Cortex of kidney (tissue), 1 donor: Measurements from ENCODE around the gene OLFM4.

Experiments used
- DNase-seq: peaks from one replicate; lab custom pipeline; 2025; lab: John Stamatoyannopoulos, UW

OLFM4 gene

DNA sequence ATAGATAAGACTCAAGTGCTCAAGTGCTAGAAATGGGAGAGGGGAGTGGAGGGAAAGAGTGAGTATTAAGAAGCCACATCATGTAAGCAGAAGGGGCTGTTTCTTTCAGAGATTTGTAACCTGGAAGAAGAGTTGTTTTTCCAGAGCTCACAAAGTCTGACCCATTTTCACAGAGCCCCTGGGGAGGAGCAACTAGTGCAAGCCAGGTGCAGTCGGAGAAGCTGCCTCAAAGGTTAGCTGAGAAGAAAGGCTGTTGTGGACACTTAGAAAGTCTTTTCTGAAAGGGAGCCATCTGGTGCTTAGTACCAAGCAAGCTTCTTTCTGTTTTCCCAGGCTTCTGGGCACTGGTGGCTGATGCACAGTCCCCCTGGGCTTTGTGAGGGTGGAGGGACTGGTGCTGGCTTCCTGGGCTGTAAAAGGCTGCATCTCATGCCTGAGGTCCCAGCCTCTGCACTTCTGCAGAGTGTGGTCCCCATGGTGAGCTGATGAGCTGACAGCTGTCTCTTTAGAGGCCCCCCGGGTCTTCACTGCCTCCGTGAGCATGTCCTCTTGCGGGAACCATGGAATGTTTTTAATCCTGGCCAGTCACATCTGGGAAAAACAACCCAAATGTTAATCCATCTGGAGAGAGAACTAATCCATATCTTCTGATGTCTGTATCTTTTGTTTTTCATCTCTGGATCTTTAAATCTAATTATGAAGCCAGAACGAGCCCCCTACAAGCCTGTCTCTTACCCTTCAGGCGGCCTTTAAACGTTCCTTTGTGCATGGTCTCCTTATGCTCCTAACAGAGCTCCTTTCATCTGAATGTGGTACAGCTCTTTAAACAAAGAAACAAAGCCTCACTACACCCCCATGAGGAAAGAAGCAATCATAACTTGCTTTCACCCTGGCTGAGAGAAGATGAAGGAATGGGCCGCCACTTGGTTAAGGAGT lies 40.2 kb downstream of the OLFM4 start:
- no peak for DNase-seq

DNA sequence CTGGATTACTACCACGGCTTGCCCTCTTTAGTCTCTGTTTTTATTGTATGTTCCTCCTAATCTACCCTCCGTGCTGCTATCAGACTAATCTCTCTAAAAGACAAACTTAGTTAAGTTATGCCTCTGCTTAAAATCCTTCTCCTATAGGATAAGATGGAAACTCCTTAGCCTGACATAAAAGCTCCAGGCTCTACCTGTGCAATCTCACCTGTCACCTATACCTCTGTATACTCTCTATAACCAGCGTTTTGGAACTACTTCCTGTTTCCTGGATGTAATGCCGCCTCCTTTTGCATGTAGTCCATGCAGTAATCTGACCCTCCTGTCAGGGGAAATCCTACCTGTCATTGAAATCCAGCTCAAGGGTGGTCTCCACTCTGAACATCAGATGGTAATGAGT lies 41.2 kb downstream of the OLFM4 start:
- no peak for DNase-seq

- no peak for DNase-seq
Measured at GRCh38 chr13:53073711-53074110, 45.1 kb downstream of the OLFM4 start.

DNA sequence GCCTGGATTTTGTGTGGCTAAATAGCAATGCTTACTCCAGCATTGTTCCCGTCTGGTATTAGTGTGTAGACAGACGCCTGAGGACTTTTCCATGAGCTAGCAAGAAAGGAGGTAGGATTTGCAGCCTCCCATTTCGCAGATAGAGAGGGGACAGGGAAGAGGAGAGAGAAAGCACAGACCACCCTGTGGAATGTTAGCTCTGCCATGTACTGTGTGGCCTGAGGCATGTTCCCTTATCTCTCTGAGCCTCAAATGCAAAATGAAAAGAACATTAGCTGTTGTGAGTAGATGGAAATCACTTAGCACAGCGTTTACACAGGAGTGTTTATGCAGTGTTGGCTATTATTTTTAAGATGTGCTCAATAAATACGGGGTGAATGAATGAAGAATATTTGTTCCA lies 45.5 kb downstream of the OLFM4 start:
- no peak for DNase-seq

GRCh38 chr13:53075356-53076041 lies 46.9 kb downstream of the OLFM4 start:
- DNase-seq: no peak

DNA sequence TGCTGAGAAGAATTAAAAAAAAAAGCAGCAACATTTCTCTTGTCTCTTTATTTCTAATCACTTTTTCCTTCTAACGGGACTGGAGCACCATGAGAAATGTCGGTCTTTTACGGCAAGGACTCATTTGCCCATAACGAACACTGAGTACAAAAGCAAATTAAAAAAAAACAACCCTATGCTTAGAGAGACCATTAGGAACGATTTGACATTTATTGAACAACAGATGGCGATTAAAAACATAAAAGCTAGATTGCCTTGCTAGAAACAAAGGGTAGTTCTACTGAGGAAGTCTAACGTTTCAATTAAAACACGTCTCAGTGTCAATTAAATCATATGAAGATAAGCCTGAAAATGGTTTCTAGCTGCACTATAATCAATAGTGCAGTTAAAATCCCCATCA lies 51.1 kb downstream of the OLFM4 start:
- DNase-seq: no peak

GRCh38 chr13:53088871-53089270 lies 60.3 kb downstream of the OLFM4 start:
- DNase-seq: no peak

- no peak for DNase-seq
Measured at GRCh38 chr13:53089951-53090350, 61.3 kb downstream of the OLFM4 start.

DNA sequence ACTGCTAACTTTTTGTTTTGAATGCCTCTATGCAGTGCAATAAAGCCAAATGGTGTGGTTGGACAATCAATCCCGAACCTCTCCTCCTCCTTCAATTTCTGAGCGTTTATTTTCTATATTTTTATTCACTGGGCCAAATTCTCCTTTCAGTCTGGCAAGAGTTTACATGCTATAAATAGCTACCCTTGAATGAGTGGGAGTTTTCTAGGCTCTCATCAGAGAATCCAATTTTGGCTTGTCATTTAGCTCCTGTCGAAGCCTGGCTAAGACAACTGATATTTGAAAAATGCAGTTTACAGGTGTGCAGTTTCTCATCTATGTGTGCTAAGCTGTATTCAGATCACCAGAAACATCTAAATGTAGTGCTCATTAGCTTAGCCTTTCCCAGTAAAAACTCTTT lies 61.8 kb downstream of the OLFM4 start:
- no peak for DNase-seq

- DNase-seq: no peak
Measured at GRCh38 chr13:53092931-53093330, 64.3 kb downstream of the OLFM4 start.

DNA sequence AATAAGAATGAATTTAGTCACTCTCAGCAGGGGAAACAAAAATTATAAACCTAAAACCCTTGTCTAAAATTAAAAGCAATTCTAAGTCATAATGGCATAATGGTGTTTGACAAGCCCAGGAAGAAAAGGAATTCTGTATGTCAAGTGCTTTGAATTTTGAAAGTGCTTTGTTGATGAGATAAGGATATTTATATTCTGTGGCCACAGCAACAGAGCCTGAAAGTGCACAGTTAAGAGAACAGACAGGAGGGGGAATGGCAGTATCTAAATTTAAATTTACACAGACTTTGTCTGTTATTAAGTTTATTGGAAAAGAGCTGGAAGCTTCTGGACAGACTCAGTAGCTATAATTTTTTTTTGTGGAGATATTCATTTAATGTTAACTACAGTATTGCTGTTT lies 69.8 kb downstream of the OLFM4 start:
- DNase-seq: no peak

DNA sequence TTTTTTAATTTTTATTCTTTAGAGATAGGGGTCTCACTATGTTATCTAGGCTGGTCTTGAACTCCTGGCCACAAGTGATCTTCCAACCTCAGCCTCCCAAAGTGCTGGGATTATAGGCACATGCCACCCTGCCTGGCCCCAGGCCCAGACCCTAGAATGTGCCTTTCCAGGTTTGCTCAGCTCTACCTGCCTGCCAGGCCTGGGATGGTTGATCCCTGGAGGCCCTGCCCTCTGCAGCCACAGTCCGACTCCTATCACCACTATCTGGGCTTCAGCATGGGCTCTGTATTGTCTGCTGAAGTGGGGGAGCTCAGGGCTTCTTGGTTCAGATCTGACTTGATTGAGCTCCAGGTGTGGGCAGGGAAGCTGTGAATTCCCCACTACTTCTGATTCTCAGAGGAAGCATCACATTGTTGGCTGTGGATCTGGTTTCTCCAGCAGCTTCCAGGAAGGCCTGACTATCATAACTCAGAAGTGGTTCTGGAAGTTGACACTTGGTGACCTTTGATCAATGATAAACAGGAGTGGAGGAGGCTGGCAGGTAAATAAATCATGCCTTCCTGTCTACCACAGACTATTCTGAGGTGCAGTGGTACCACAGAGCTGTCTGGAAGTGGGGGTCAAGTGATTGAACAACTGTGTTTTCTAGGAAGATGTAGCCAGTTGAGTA lies 71.9 kb downstream of the OLFM4 start:
- no peak for DNase-seq
